ENCODE measurements around the gene TMEM81.

Gene TMEM81

GRCh38 chr1:205044741-205045140, 39.5 kb downstream of the TMEM81 start:
- in situ Hi-C loops (cut with HindIII; ENCODE audit: low sequenced_read_pairs) = no loop called here
- no peak for TF ChIP-seq CTCF (IDR thresholded peaks at IDR 0.05; ENCODE audit: low read depth, low read length)
- H3K4me3 ChIP-seq (ENCODE audit: low read depth, low read length) = no peak overlapping the region
- no peak for DNase-seq (ENCODE audit: low read depth, low spot score)

- DNase-seq (ENCODE audit: low read depth, low spot score) = no peak
- in situ Hi-C loops (cut with HindIII; ENCODE audit: low sequenced_read_pairs) = no loop called here
- no peak for TF ChIP-seq CTCF (IDR thresholded peaks at IDR 0.05; ENCODE audit: low read depth, low read length)
- no peak overlapping the region for H3K4me3 ChIP-seq (ENCODE audit: low read depth, low read length)
Observed at GRCh38 chr1:205043866-205044265, 40.4 kb downstream of the TMEM81 start.

- DNase-seq (ENCODE audit: low read depth, low spot score) = no peak
- in situ Hi-C loops (cut with HindIII; ENCODE audit: low sequenced_read_pairs) = no loop called here
- H3K4me3 ChIP-seq (ENCODE audit: low read depth, low read length) = no peak within 1 kb of the TSS
- TF ChIP-seq CTCF (IDR thresholded peaks at IDR 0.05; ENCODE audit: low read depth, low read length) = no peak
Observed at GRCh38 chr1:205042911-205043806, 41.1 kb downstream of the TMEM81 start, which contains the start of gene CNTN2. Gene CNTN2, plus strand, starts transcription at chr1:205043212. Its CDS starts 9,974 bp downstream, at chr1:205053186.

GRCh38 chr1:205041998-205042910, 42.0 kb downstream of the TMEM81 start:
- in situ Hi-C loops (cut with HindIII; ENCODE audit: low sequenced_read_pairs) = no loop called here
- DNase-seq (ENCODE audit: low read depth, low spot score) = no peak
- TF ChIP-seq CTCF (IDR thresholded peaks at IDR 0.05; ENCODE audit: low read depth, low read length) = no peak
- H3K4me3 ChIP-seq (ENCODE audit: low read depth, low read length) = no peak overlapping the region

GRCh38 chr1:205041001-205041715, 43.1 kb downstream of the TMEM81 start:
- no peak overlapping the region for H3K4me3 ChIP-seq (ENCODE audit: low read depth, low read length)
- TF ChIP-seq CTCF (IDR thresholded peaks at IDR 0.05; ENCODE audit: low read depth, low read length) = no peak
- no peak for DNase-seq (ENCODE audit: low read depth, low spot score)
- in situ Hi-C loops (cut with HindIII; ENCODE audit: low sequenced_read_pairs) = no loop called here

Measured in astrocyte of the spinal cord (primary cell).